OCI-LY7 (cell line): ENCODE results near the gene KLK6. TPM values are rescaled to one million over a fixed set of nuclear protein-coding genes. Genes with fewer than 3 reads are reported as not detected.
A peak's percentile ranks its signal among the peaks of the same experiment; 100 is the strongest.

Experiments used
- BruUV-seq: library from RNA; stranded (reverse); fragments of 400-500 nt; replicated peaks from 2 replicates; lab custom pipeline; 2021; lab: Mats Ljungman, UMichigan
- CTCF ChIA-PET: fragments of 300-600 bp; sonication (Branson Sonifier 250); formaldehyde crosslinking; loops from one replicate; lab custom pipeline; 2022; ENCODE audit warnings: antibody characterized with exemption; ENCODE audit not compliant: unreplicated experiment; lab: Charles Lee
- POLR2A ChIA-PET: fragments of 300-600 bp; sonication (Branson Sonifier 250); formaldehyde crosslinking; loops from one replicate; lab custom pipeline; 2022; ENCODE audit warnings: antibody characterized with exemption; lab: Charles Lee
- DNase-seq: peaks from one replicate; pipeline ENCODE4 v3.0.0-alpha.2; 2015; ENCODE audit warnings: low spot score
- H2AFZ ChIP-seq: fragments of 200-600 bp; sonication (generic), shearing (Covaris generic); 2 replicates; pipeline ENCODE4 v1.6.1; 2014; ENCODE audit warnings: mild to moderate bottlenecking, antibody characterized with exemption, low read length, moderate library complexity
- H3K27ac ChIP-seq: fragments of 200-600 bp; sonication (generic); 2 replicates; pipeline ENCODE4 v1.5.1; 2014; ENCODE audit warnings: mixed run types, low read depth, mild to moderate bottlenecking, moderate library complexity, low read length, inconsistent platforms; ENCODE audit not compliant: poor library complexity, severe bottlenecking
- H3K36me3 ChIP-seq: fragments of 200-600 bp; sonication (generic); 2 replicates; pipeline ENCODE4 v1.6.1; 2014; ENCODE audit warnings: mild to moderate bottlenecking, antibody characterized with exemption, low read length, moderate library complexity, mixed read lengths; ENCODE audit not compliant: insufficient read depth
- H3K4me1 ChIP-seq: fragments of 200-600 bp; sonication (generic); 2 replicates; pipeline ENCODE4 v1.5.1; 2014; ENCODE audit warnings: mild to moderate bottlenecking, low read length; ENCODE audit not compliant: insufficient read depth, poor library complexity, severe bottlenecking
- H3K4me2 ChIP-seq: fragments of 200-600 bp; sonication (generic); 2 replicates; pipeline ENCODE4 v1.6.1; 2014; ENCODE audit warnings: mild to moderate bottlenecking, low read length
- H3K4me3 ChIP-seq: fragments of 200-600 bp; sonication (generic); 2 replicates; pipeline ENCODE4 v1.5.1; 2014; ENCODE audit warnings: mild to moderate bottlenecking, low read depth, low read length; ENCODE audit not compliant: poor library complexity, severe bottlenecking
- H3K79me2 ChIP-seq: fragments of 200-600 bp; sonication (generic); 2 replicates; pipeline ENCODE4 v1.6.1; 2016; ENCODE audit warnings: low read depth, mild to moderate bottlenecking, low read length, moderate library complexity, mixed read lengths; ENCODE audit not compliant: insufficient read depth
- H3K9me2 ChIP-seq: fragments of 200-600 bp; sonication (generic); 2 replicates; pipeline ENCODE4 v1.6.1; 2016; ENCODE audit warnings: mild to moderate bottlenecking, low read length, mixed read lengths; ENCODE audit not compliant: insufficient read depth
- H3K9me3 ChIP-seq: fragments of 200-600 bp; sonication (generic); 2 replicates; pipeline ENCODE4 v1.6.1; 2014; ENCODE audit warnings: mild to moderate bottlenecking, mixed run types, low read length, mixed read lengths
- H4K20me1 ChIP-seq: fragments of 200-600 bp; sonication (generic); 2 replicates; pipeline ENCODE4 v1.6.1; 2014; ENCODE audit warnings: mild to moderate bottlenecking, antibody characterized with exemption, low read length, moderate library complexity, mixed read lengths; ENCODE audit not compliant: insufficient read depth
- CTCF ChIP-seq: fragments of 200-600 bp; sonication (generic); conservative IDR thresholded peaks from 2 replicates; pipeline ENCODE4 v1.5.1; 2014; ENCODE audit warnings: mild to moderate bottlenecking, antibody characterized with exemption, low read length, moderate library complexity, mixed read lengths
- EZH2phosphoT487 ChIP-seq: fragments of 200-600 bp; sonication (generic); IDR thresholded peaks from 2 replicates; pipeline ENCODE4 v1.6.1; 2018; ENCODE audit warnings: low read depth, borderline replicate concordance, mild to moderate bottlenecking, mixed run types, antibody characterized with exemption, low read length, moderate library complexity, mixed read lengths
- intact Hi-C: fragments of 100-400 bp; cut with micrococcal nuclease; formaldehyde crosslinking; loops from one replicate; pipeline ENCODE4 v1.10.0; 2022; ENCODE audit not compliant: unreplicated experiment
- total RNA-seq, 2 experiments: library from RNA; depleted of rRNA in 1 of 2; stranded (reverse); fragments of >200 nt in 1 of 2; shearing (Covaris generic) in 1 of 2; gene quantifications; 2 replicates each; pipeline ENCODE4 v1.2.3, GENCODE V29; 2014 to 2022

The KLK6 gene
- total RNA-seq, 2 experiments from 2014 or later = not detected

- no peak for DNase-seq
- intact Hi-C loops = no loop called here
- CTCF ChIA-PET = no interaction called here
- no peaks in the 10 kb centered on the region for H4K20me1 ChIP-seq
- H3K4me3 ChIP-seq = no peak overlapping the region
- no TSS peak for BruUV-seq
- H3K27ac ChIP-seq = no peak overlapping the region
- no peak overlapping the region for H2AFZ ChIP-seq
- H3K9me2 ChIP-seq = no peaks in the 10 kb centered on the region
- H3K36me3 ChIP-seq = no peaks in the 10 kb centered on the region
- H3K9me3 ChIP-seq = no peaks in the 10 kb centered on the region
- H3K4me1 ChIP-seq = no peaks in the 10 kb centered on the region
- POLR2A ChIA-PET = no interaction called here
- no peak overlapping the region for H3K4me2 ChIP-seq
- no peaks in the 10 kb centered on the region for H3K79me2 ChIP-seq
- no peak for TF ChIP-seq EZH2phosphoT487
These were observed 43.7 kb downstream of the KLK6 start for GRCh38 chr19:50925734-50926133.

- Histone ChIP-seq H3K36me3 (no peaks in the 10 kb centered on the region), H3K79me2 (no peaks in the 10 kb centered on the region), H4K20me1 (no peaks in the 10 kb centered on the region), H3K4me3 (no peak overlapping the region), H3K9me3 (no peaks in the 10 kb centered on the region), H2AFZ (no peak overlapping the region), H3K27ac (no peak overlapping the region), H3K4me2 (no peak overlapping the region), H3K4me1 (no peaks in the 10 kb centered on the region), H3K9me2 (no peaks in the 10 kb centered on the region)
- ChIA-PET CTCF (no interaction called here), POLR2A (no interaction called here)
- no peak for DNase-seq
- no peak for TF ChIP-seq EZH2phosphoT487
- no peak for TF ChIP-seq CTCF
- BruUV-seq = no TSS peak
- intact Hi-C loops = loop anchor here (5.0 kb wide), 1 partner anchor 142 kb away; no protein-coding TSS in a partner anchor
These were observed 44.8 kb downstream of the KLK6 start for GRCh38 chr19:50924586-50924985.

- ChIA-PET POLR2A (interaction anchor here (0.6 kb wide), 1 partner anchor 23 kb away, joined by 3 read pairs; no protein-coding TSS in a partner anchor), CTCF (interaction anchor here (0.5 kb wide), 1 partner anchor 13 kb away, joined by 8 read pairs; no protein-coding TSS in a partner anchor)
- Histone ChIP-seq H3K4me2 (no peak overlapping the region), H3K9me2 (no peaks in the 10 kb centered on the region), H3K79me2 (no peaks in the 10 kb centered on the region), H3K27ac (no peak overlapping the region), H3K36me3 (no peaks in the 10 kb centered on the region), H2AFZ (no peak overlapping the region), H3K4me3 (no peak overlapping the region), H3K4me1 (no peaks in the 10 kb centered on the region), H4K20me1 (no peaks in the 10 kb centered on the region), H3K9me3 (no peaks in the 10 kb centered on the region)
- TF ChIP-seq CTCF (peak; percentile 95), EZH2phosphoT487 (no peak)
- intact Hi-C loops = loop anchor here (1.0 to 5.0 kb wide), 2 partner anchors 16 to 140 kb away; no protein-coding TSS in a partner anchor
- peak; percentile 85 for DNase-seq
- BruUV-seq = no TSS peak
These were observed 47.0 kb downstream of the KLK6 start for GRCh38 chr19:50922317-50922853.
